Neural progenitor cell (in vitro differentiated cells): ENCODE measurements around the gene MAFB.

ENCODE experiments used
- CTCF ChIP-seq: fragments of 200-600 bp; sonication (generic); IDR thresholded peaks from 2 replicates; pipeline ENCODE4 v1.5.1; 2017; ENCODE audit warnings: antibody characterized with exemption, mild to moderate bottlenecking
- EZH2 ChIP-seq: fragments of 200-600 bp; sonication (generic); IDR thresholded peaks from 2 replicates; pipeline ENCODE4 v1.6.1; 2017; ENCODE audit warnings: antibody characterized with exemption, mild to moderate bottlenecking, moderate library complexity
- EZH2phosphoT487 ChIP-seq: fragments of 200-600 bp; sonication (generic); IDR thresholded peaks from 2 replicates; pipeline ENCODE4 v1.6.1; 2017; ENCODE audit warnings: antibody characterized with exemption

GRCh38 chr20:40683221-40683893, 5.7 kb downstream of the MAFB start:
- TF ChIP-seq CTCF (no peak), EZH2phosphoT487 (peak; percentile 98), EZH2 (peak; percentile 99)
